SK-MEL-5 (cell line): ENCODE data around the gene SHISA2. TPM values are rescaled to one million over a fixed set of nuclear protein-coding genes. Genes with fewer than 3 reads are reported as not detected.
A peak's percentile ranks its signal among the peaks of the same experiment; 100 is the strongest.

ENCODE experiments used
- DNase-seq: peaks from one replicate; pipeline ENCODE4 v3.0.0-alpha.2; 2016; ENCODE audit warnings: low read depth, low spot score
- in situ Hi-C: cut with HindIII; loops from 2 replicates; pipeline ENCODE4 v1.10.0; 2016; ENCODE audit warnings: low sequenced_read_pairs, high pct_unique_total_duplicates, low pct_unique_long_range_greater_than_20kb
- total RNA-seq: library from RNA; depleted of rRNA; stranded (reverse); fragments of >200 nt; shearing (Covaris generic); gene quantifications from 2 replicates; pipeline ENCODE4 v1.2.3, GENCODE V29; 2014

The SHISA2 gene
- total RNA-seq, 1 experiment from 2014 or later, result 51.3 TPM

- in situ Hi-C loops, result no loop called here
- no peak for DNase-seq
Measured at GRCh38 chr13:26053418-26053980, 1.7 kb upstream of the SHISA2 start.

- no peak for DNase-seq
- in situ Hi-C loops, result no loop called here
Measured at GRCh38 chr13:26052337-26052736, 521 bp upstream of the SHISA2 start.

- DNase-seq, result no peak
- in situ Hi-C loops, result no loop called here
Measured at GRCh38 chr13:26051231-26051656, 572 bp downstream of the SHISA2 start.

GRCh38 chr13:26050568-26051230 is 1.1 kb downstream of the SHISA2 start:
- in situ Hi-C loops, result no loop called here
- no peak for DNase-seq

GRCh38 chr13:26048741-26049140 is 3.1 kb downstream of the SHISA2 start:
- in situ Hi-C loops, result no loop called here
- DNase-seq, result no peak

- in situ Hi-C loops, result no loop called here
- DNase-seq, result no peak
Measured at GRCh38 chr13:26047040-26047439, 4.8 kb downstream of the SHISA2 start.

- in situ Hi-C loops, result no loop called here
Measured at GRCh38 chr13:26046639-26047038, 5.2 kb downstream of the SHISA2 start.

GRCh38 chr13:26045142-26045541 is 6.7 kb downstream of the SHISA2 start:
- no peak for DNase-seq
- in situ Hi-C loops, result no loop called here

More at GRCh38 chr13:26046639-26047038, 5.2 kb downstream of the SHISA2 start:
- DNase-seq, result no peak

- DNase-seq, result no peak
- in situ Hi-C loops, result no loop called here
Measured at GRCh38 chr13:26042785-26043184, 9.0 kb downstream of the SHISA2 start.

GRCh38 chr13:26041444-26041843 is 10.4 kb downstream of the SHISA2 start:
- in situ Hi-C loops, result no loop called here

GRCh38 chr13:26038931-26039475 is 12.8 kb downstream of the SHISA2 start:
- in situ Hi-C loops, result no loop called here
- DNase-seq, result no peak

More at GRCh38 chr13:26041444-26041843, 10.4 kb downstream of the SHISA2 start:
- no peak for DNase-seq

GRCh38 chr13:26037302-26037701 is 14.5 kb downstream of the SHISA2 start:
- in situ Hi-C loops, result no loop called here
- DNase-seq, result peak; percentile 86

GRCh38 chr13:26036383-26036782 is 15.4 kb downstream of the SHISA2 start:
- no peak for DNase-seq
- in situ Hi-C loops, result no loop called here

- in situ Hi-C loops, result no loop called here
- DNase-seq, result no peak
Measured at GRCh38 chr13:26034018-26034417, 17.8 kb downstream of the SHISA2 start.

- in situ Hi-C loops, result no loop called here
- DNase-seq, result no peak
Measured at GRCh38 chr13:26030331-26030730, 21.5 kb downstream of the SHISA2 start.

- in situ Hi-C loops, result no loop called here
- no peak for DNase-seq
Measured at GRCh38 chr13:26029581-26030136, 22.2 kb downstream of the SHISA2 start.

GRCh38 chr13:26026211-26026610 is 25.6 kb downstream of the SHISA2 start:
- DNase-seq, result no peak
- in situ Hi-C loops, result no loop called here

- DNase-seq, result no peak
- in situ Hi-C loops, result no loop called here
Measured at GRCh38 chr13:26025771-26026170, 26.0 kb downstream of the SHISA2 start.

- in situ Hi-C loops, result no loop called here
- DNase-seq, result no peak
Measured at GRCh38 chr13:26025196-26025595, 26.6 kb downstream of the SHISA2 start.
